GM21528 (cell line): Measurements from ENCODE around the gene BEST4.
"Not testable (repeated sequence)": the region's sequence is repeated elsewhere in the genome, so short reads cannot be mapped to it uniquely, and the experiment has no call there.

Experiments used
- ATAC-seq: cut with Tn5 transposase; IDR thresholded peaks from one replicate; pipeline ENCODE4 v1.9.1; 2021; ENCODE audit warnings: mild to moderate bottlenecking, moderate library complexity; ENCODE audit not compliant: unreplicated experiment, low FRiP score

BEST4 gene

GRCh38 chr1:44788120-44788860 is at the start of gene BEST4:
TSS of gene BEST4 (minus strand) at chr1:44788170. CDS start at chr1:44787705, 465 bp downstream.
- no peak for ATAC-seq

GRCh38 chr1:44835738-44836675 is 48.0 kb upstream of the BEST4 start:
- no peak for ATAC-seq

- ATAC-seq, result no peak
These were observed 46.4 kb upstream of the BEST4 start for GRCh38 chr1:44834328-44834727.

GRCh38 chr1:44832056-44832705 is 44.2 kb upstream of the BEST4 start:
- ATAC-seq, result no peak

GRCh38 chr1:44831516-44831915 is 43.5 kb upstream of the BEST4 start:
- no peak for ATAC-seq

GRCh38 chr1:44830900-44831304 is 42.9 kb upstream of the BEST4 start:
- no peak for ATAC-seq

- ATAC-seq, result no peak
These were observed 41.8 kb upstream of the BEST4 start for GRCh38 chr1:44829506-44830384.

- ATAC-seq, result no peak
These were observed 41.0 kb upstream of the BEST4 start for GRCh38 chr1:44828841-44829440.

- no peak for ATAC-seq
These were observed 40.2 kb upstream of the BEST4 start for GRCh38 chr1:44828003-44828651.

- no peak for ATAC-seq
These were observed 39.4 kb upstream of the BEST4 start for GRCh38 chr1:44827197-44828002.

GRCh38 chr1:44826375-44827196 is 38.6 kb upstream of the BEST4 start:
- no peak for ATAC-seq

- not testable (repeated sequence) for ATAC-seq
These were observed 36.4 kb upstream of the BEST4 start for GRCh38 chr1:44824392-44824791.

GRCh38 chr1:44822981-44823451 is 35.0 kb upstream of the BEST4 start:
- ATAC-seq, result no peak

- ATAC-seq, result no peak
These were observed 34.2 kb upstream of the BEST4 start for GRCh38 chr1:44822131-44822701.

GRCh38 chr1:44821240-44821715 is 33.3 kb upstream of the BEST4 start:
- no peak for ATAC-seq

- no peak for ATAC-seq
These were observed 32.6 kb upstream of the BEST4 start for GRCh38 chr1:44820328-44821239.
